ENCODE results near the gene GLI2. TPM values are rescaled to one million over a fixed set of nuclear protein-coding genes. Genes with fewer than 3 reads are reported as not detected.
A peak's percentile ranks its signal among the peaks of the same experiment; 100 is the strongest.

GLI2 gene
- total RNA-seq, 2 donors from 2014 or later: 17.0 to 24.2 TPM

DNA sequence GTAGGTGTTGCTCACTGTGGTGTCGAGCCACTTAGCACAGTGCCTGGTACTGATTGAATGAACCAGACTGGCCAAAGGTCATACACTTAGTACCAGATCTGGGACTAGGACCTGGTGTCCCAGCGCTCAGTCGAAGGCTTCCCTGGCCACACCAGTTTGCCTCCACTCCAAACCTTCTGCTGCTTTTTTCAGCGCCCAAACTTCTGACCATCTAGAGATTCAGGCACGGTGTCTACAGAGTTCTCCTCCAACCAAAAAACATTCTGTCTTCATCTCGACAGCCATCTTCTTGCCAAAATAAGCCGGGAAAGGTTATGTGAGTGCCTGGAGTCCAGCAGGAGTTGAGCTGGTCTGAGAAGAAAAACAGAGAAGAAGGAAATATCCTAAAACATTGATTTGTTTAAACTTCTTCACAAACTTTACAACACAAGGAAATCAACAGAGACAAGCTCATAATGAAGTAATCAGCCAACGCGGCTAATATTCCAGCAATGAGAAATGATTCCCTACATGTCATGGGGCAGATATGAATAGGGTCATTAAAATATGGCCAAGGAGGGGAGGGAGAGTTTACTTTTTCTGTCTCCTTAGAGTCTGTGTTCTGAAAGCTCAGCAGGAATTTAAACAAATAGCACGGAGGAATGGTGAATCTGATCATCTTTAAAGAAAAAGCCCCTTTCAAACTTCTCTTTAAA is 2.3 kb upstream of the GLI2 start:
- peaks cover 20% of the 10 kb centered on the region for H3K27me3 Mint-ChIP-seq (ENCODE audit: insufficient read depth)
- WGBS, 2 experiments (ENCODE audit: insufficient coverage in 1 of 2, insufficient read length in 1 of 2): 90 to 95% methylated on average over 7 to 10 of the region's 10 CpGs
- H3K9me3 ChIP-seq (ENCODE audit: control insufficient read depth, low read length): no peaks in the 10 kb centered on the region
- H3K9ac ChIP-seq (ENCODE audit: extremely low read depth, low read length, poor library complexity, severe bottlenecking): no peak overlapping the region
- peaks cover 10% of the 10 kb centered on the region for H3K27me3 ChIP-seq (ENCODE audit: control insufficient read depth, insufficient read depth, low read length, poor library complexity, severe bottlenecking)
- no peak overlapping the region for H3K27ac ChIP-seq (ENCODE audit: low read depth, low read length)
- peaks cover 33% of the 10 kb centered on the region for H3K4me1 Mint-ChIP-seq
- H3K27ac Mint-ChIP-seq: no peak overlapping the region
- no peaks in the 10 kb centered on the region for H3K4me1 ChIP-seq (ENCODE audit: control insufficient read depth, insufficient read depth, low read length)
- H3K36me3 Mint-ChIP-seq (ENCODE audit: low read depth): no peaks in the 10 kb centered on the region
- no peak overlapping the region for H3K4me3 ChIP-seq (ENCODE audit: low read length)
- H3K9me3 Mint-ChIP-seq: no peaks in the 10 kb centered on the region
- no peak overlapping the region for H3K4me3 Mint-ChIP-seq
- TF ChIP-seq, protein P1, sequence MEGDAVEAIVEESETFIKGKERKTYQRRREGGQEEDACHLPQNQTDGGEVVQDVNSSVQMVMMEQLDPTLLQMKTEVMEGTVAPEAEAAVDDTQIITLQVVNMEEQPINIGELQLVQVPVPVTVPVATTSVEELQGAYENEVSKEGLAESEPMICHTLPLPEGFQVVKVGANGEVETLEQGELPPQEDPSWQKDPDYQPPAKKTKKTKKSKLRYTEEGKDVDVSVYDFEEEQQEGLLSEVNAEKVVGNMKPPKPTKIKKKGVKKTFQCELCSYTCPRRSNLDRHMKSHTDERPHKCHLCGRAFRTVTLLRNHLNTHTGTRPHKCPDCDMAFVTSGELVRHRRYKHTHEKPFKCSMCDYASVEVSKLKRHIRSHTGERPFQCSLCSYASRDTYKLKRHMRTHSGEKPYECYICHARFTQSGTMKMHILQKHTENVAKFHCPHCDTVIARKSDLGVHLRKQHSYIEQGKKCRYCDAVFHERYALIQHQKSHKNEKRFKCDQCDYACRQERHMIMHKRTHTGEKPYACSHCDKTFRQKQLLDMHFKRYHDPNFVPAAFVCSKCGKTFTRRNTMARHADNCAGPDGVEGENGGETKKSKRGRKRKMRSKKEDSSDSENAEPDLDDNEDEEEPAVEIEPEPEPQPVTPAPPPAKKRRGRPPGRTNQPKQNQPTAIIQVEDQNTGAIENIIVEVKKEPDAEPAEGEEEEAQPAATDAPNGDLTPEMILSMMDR (conservative IDR thresholded peaks at IDR 0.05): no peak
- no peaks in the 10 kb centered on the region for H3K36me3 ChIP-seq (ENCODE audit: control insufficient read depth, insufficient read depth, low read length)
- DNase-seq: peak; percentile 39

DNA sequence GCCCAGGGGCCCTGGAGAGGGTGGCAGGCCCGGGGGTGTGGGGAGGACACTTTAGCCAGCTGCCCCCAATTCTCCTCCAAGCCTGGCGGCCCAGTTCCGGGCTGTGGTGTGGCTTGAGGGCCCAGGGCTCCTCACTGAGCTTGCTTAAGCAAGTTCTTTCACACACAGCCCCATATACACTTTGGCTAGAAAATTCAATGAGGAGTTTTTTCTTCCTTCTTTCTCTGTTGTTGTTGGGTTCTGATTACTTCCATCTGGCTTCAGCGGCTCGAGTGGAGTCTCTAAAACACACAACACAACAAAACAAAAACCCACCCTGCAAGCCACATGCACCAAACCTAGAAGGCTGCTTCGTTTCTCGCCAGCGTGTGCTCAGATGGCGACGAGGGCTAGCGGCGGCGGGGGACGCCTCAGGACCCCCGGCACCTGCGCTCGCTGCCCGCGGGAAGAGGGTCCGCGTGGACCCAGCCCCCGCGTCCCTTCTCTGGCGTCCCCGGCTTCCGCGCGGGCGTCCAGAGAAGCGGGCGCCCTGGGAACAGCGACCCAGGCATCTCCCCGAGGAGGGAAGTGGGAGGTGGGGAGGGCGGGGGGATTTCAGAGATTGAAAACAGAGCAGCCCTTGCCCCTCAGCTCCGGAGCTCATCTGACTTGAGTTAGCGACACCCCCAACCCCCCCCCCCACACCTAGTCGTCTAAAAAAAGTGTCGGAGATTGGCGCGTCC is 577 bp upstream of the GLI2 start:
- 10 to 19% methylated on average over 16 to 34 of the region's 40 CpGs for WGBS, 2 experiments (ENCODE audit: insufficient coverage in 1 of 2, insufficient read length in 1 of 2)
- H3K9me3 ChIP-seq (ENCODE audit: control insufficient read depth, low read length): no peaks in the 10 kb centered on the region
- Mint-ChIP-seq H3K27ac (no peak overlapping the region), H3K9me3 (no peaks in the 10 kb centered on the region), H3K4me3 (peak overlapping the region; percentile 72), H3K27me3 (ENCODE audit: insufficient read depth) (peaks cover 20% of the 10 kb centered on the region), H3K4me1 (peaks cover 40% of the 10 kb centered on the region), H3K36me3 (ENCODE audit: low read depth) (no peaks in the 10 kb centered on the region)
- H3K4me3 ChIP-seq (ENCODE audit: low read length): peak overlapping the region; percentile 84
- peaks cover 10% of the 10 kb centered on the region for H3K27me3 ChIP-seq (ENCODE audit: control insufficient read depth, insufficient read depth, low read length, poor library complexity, severe bottlenecking)
- H3K27ac ChIP-seq (ENCODE audit: low read depth, low read length): peak overlapping the region; percentile 89
- peak; percentile 65 for DNase-seq
- H3K9ac ChIP-seq (ENCODE audit: extremely low read depth, low read length, poor library complexity, severe bottlenecking): no peak overlapping the region
- no peaks in the 10 kb centered on the region for H3K36me3 ChIP-seq (ENCODE audit: control insufficient read depth, insufficient read depth, low read length)
- TF ChIP-seq, protein P1 (conservative IDR thresholded peaks at IDR 0.05): no peak
- peaks cover 10% of the 10 kb centered on the region for H3K4me1 ChIP-seq (ENCODE audit: control insufficient read depth, insufficient read depth, low read length)

DNA sequence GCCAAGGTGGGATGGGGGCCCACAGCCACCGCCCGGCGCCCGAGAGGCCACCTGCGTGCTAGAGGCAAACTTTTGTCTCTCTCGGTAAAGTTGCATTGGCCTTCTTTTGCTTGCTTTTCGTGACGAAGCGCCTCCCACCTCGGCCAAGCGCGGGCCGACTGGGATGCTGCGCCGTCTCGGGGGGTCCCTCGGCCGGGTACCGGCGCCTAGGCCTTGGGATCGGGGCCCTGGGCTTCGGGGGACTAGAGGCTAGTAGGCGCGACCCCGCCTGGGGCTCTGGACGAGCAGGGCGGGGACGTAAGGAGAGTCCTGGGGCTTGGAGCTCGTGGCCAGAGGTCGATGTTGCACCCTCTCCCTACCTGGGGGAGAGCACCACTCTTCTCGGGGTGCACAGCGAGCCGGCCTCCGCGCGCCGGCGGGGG is 545 bp downstream of the GLI2 start:
- TF ChIP-seq, protein P1 (conservative IDR thresholded peaks at IDR 0.05): no peak
- peak overlapping the region; percentile 55 for H3K27ac Mint-ChIP-seq
- peak overlapping the region; percentile 89 for H3K27ac ChIP-seq (ENCODE audit: low read depth, low read length)
- peaks cover 10% of the 10 kb centered on the region for H3K27me3 ChIP-seq (ENCODE audit: control insufficient read depth, insufficient read depth, low read length, poor library complexity, severe bottlenecking)
- H3K4me3 Mint-ChIP-seq: peak overlapping the region; percentile 72
- no peaks in the 10 kb centered on the region for H3K9me3 ChIP-seq (ENCODE audit: control insufficient read depth, low read length)
- H3K4me3 ChIP-seq (ENCODE audit: low read length): peak overlapping the region; percentile 84
- no peaks in the 10 kb centered on the region for H3K9me3 Mint-ChIP-seq
- DNase-seq: peak; percentile 78
- no peaks in the 10 kb centered on the region for H3K36me3 Mint-ChIP-seq (ENCODE audit: low read depth)
- peaks cover 50% of the 10 kb centered on the region for H3K4me1 Mint-ChIP-seq
- H3K4me1 ChIP-seq (ENCODE audit: control insufficient read depth, insufficient read depth, low read length): peaks cover 10% of the 10 kb centered on the region
- 0% methylated on average over 12 to 38 of the region's 38 CpGs for WGBS, 2 experiments (ENCODE audit: insufficient coverage in 1 of 2, insufficient read length in 1 of 2)
- H3K36me3 ChIP-seq (ENCODE audit: control insufficient read depth, insufficient read depth, low read length): no peaks in the 10 kb centered on the region
- H3K9ac ChIP-seq (ENCODE audit: extremely low read depth, low read length, poor library complexity, severe bottlenecking): peak overlapping the region; percentile 48
- peaks cover 20% of the 10 kb centered on the region for H3K27me3 Mint-ChIP-seq (ENCODE audit: insufficient read depth)
